Neural progenitor cell (in vitro differentiated cells): Measurements from ENCODE around the gene ITGA2. TPM values are rescaled to one million over a fixed set of nuclear protein-coding genes. Genes with fewer than 3 reads are reported as not detected.

ENCODE experiments used
- DNase-seq: peaks from one replicate; pipeline ENCODE4 v3.0.0-alpha.2; 2016; ENCODE audit warnings: low spot score
- H2AFZ ChIP-seq: fragments of 200-600 bp; sonication (generic); replicated peaks from 2 replicates; pipeline ENCODE4 v1.6.1; 2016; ENCODE audit warnings: antibody characterized with exemption
- H3F3A ChIP-seq: fragments of 200-600 bp; sonication (generic); 2 replicates; pipeline ENCODE4 v1.6.1; 2016; ENCODE audit warnings: antibody characterized with exemption, low read depth
- H3K27ac ChIP-seq: fragments of 200-600 bp; sonication (generic); 2 replicates; pipeline ENCODE4 v1.5.1; 2016; ENCODE audit warnings: mild to moderate bottlenecking
- H3K27me3 ChIP-seq: fragments of 200-600 bp; sonication (generic); 2 replicates; pipeline ENCODE4 v1.6.1; 2016; ENCODE audit warnings: mild to moderate bottlenecking, moderate library complexity
- H3K36me3 ChIP-seq: fragments of 200-600 bp; sonication (generic); 2 replicates; pipeline ENCODE4 v1.5.1; 2016
- H3K4me1 ChIP-seq: fragments of 200-600 bp; sonication (generic); 2 replicates; pipeline ENCODE4 v1.6.1; 2016; ENCODE audit warnings: mixed run types
- H3K4me2 ChIP-seq: fragments of 200-600 bp; sonication (generic); 2 replicates; pipeline ENCODE4 v1.6.1; 2016
- H3K4me3 ChIP-seq: fragments of 200-600 bp; sonication (generic); 2 replicates; pipeline ENCODE4 v1.5.1; 2016
- H3K79me2 ChIP-seq: fragments of 200-600 bp; sonication (generic); 2 replicates; pipeline ENCODE4 v1.6.1; 2016; ENCODE audit warnings: low read depth
- H3K9ac ChIP-seq: fragments of 200-600 bp; sonication (generic); 2 replicates; pipeline ENCODE4 v1.6.1; 2016
- H3K9me3 ChIP-seq: fragments of 200-600 bp; sonication (generic); 2 replicates; pipeline ENCODE4 v1.5.1; 2016; ENCODE audit warnings: low read depth
- H4K20me1 ChIP-seq: fragments of 200-600 bp; sonication (generic); 2 replicates; pipeline ENCODE4 v1.6.1; 2016; ENCODE audit warnings: low read depth
- H3K27ac Mint-ChIP-seq: 3 replicates; pipeline ENCODE4 v1.8.0; 2021; ENCODE audit warnings: mixed read lengths
- H3K27me3 Mint-ChIP-seq: 2 replicates; pipeline ENCODE4 v1.8.0; 2022; ENCODE audit warnings: low read depth, mild to moderate bottlenecking, inconsistent platforms, moderate library complexity, mixed read lengths; ENCODE audit not compliant: insufficient read depth
- H3K36me3 Mint-ChIP-seq: 3 replicates; pipeline ENCODE4 v1.8.0; 2021; ENCODE audit warnings: mixed read lengths
- H3K4me1 Mint-ChIP-seq: 3 replicates; pipeline ENCODE4 v1.8.0; 2021; ENCODE audit warnings: mixed read lengths
- H3K4me3 Mint-ChIP-seq: 3 replicates; pipeline ENCODE4 v1.8.0; 2021; ENCODE audit warnings: mild to moderate bottlenecking, moderate library complexity, mixed read lengths
- H3K9me3 Mint-ChIP-seq: 3 replicates; pipeline ENCODE4 v1.8.0; 2020; ENCODE audit warnings: mixed read lengths
- CTCF ChIP-seq: fragments of 200-600 bp; sonication (generic); IDR thresholded peaks from 2 replicates; pipeline ENCODE4 v1.5.1; 2017; ENCODE audit warnings: antibody characterized with exemption, mild to moderate bottlenecking
- EZH2 ChIP-seq: fragments of 200-600 bp; sonication (generic); IDR thresholded peaks from 2 replicates; pipeline ENCODE4 v1.6.1; 2017; ENCODE audit warnings: antibody characterized with exemption, mild to moderate bottlenecking, moderate library complexity
- EZH2phosphoT487 ChIP-seq: fragments of 200-600 bp; sonication (generic); IDR thresholded peaks from 2 replicates; pipeline ENCODE4 v1.6.1; 2017; ENCODE audit warnings: antibody characterized with exemption
- total RNA-seq: library from RNA; depleted of rRNA; stranded (reverse); fragments of >200 nt; gene quantifications from 2 replicates; pipeline ENCODE4 v1.2.3, GENCODE V29; 2015; ENCODE audit warnings: low replicate concordance

Gene ITGA2
- total RNA-seq, 1 donor from 2014 or later: 2.6 TPM

GRCh38 chr5:53045263-53045662 is 56.1 kb downstream of the ITGA2 start:
- TF ChIP-seq EZH2phosphoT487: no peak
- no peak for TF ChIP-seq EZH2
- no peak for TF ChIP-seq CTCF
- Histone ChIP-seq H3K4me2 (no peak overlapping the region), H4K20me1 (no peaks in the 10 kb centered on the region), H3K9me3 (no peaks in the 10 kb centered on the region), H3F3A (no peaks in the 10 kb centered on the region), H2AFZ (no peak overlapping the region), H3K9ac (no peak overlapping the region), H3K79me2 (no peaks in the 10 kb centered on the region), H3K36me3 (no peaks in the 10 kb centered on the region), H3K27ac (no peak overlapping the region), H3K4me3 (no peak overlapping the region), H3K27me3 (no peaks in the 10 kb centered on the region), H3K4me1 (no peaks in the 10 kb centered on the region)
- no peaks in the 10 kb centered on the region for H3K36me3 Mint-ChIP-seq
- no peaks in the 10 kb centered on the region for H3K4me1 Mint-ChIP-seq
- H3K27me3 Mint-ChIP-seq: no peaks in the 10 kb centered on the region
- H3K27ac Mint-ChIP-seq: no peak overlapping the region
- H3K9me3 Mint-ChIP-seq: no peaks in the 10 kb centered on the region
- no peak overlapping the region for H3K4me3 Mint-ChIP-seq
- no peak for DNase-seq

- H3K4me2 ChIP-seq: no peak overlapping the region
- H3K79me2 ChIP-seq: no peaks in the 10 kb centered on the region
- H3K4me3 ChIP-seq: no peak overlapping the region
- H4K20me1 ChIP-seq: no peaks in the 10 kb centered on the region
- no peak overlapping the region for H3K4me3 Mint-ChIP-seq
- H3K4me1 Mint-ChIP-seq: no peaks in the 10 kb centered on the region
- H3K27ac ChIP-seq: no peak overlapping the region
- H2AFZ ChIP-seq: no peak overlapping the region
- no peaks in the 10 kb centered on the region for H3K36me3 ChIP-seq
- H3K27me3 ChIP-seq: no peaks in the 10 kb centered on the region
- TF ChIP-seq EZH2phosphoT487 (no peak), EZH2 (no peak), CTCF (no peak)
- DNase-seq: no peak
- peaks cover 6% of the 10 kb centered on the region for H3K4me1 ChIP-seq
- no peaks in the 10 kb centered on the region for H3K36me3 Mint-ChIP-seq
- H3K27me3 Mint-ChIP-seq: no peaks in the 10 kb centered on the region
- H3K9ac ChIP-seq: no peak overlapping the region
- no peak overlapping the region for H3K27ac Mint-ChIP-seq
- no peaks in the 10 kb centered on the region for H3F3A ChIP-seq
- H3K9me3 Mint-ChIP-seq: no peaks in the 10 kb centered on the region
- H3K9me3 ChIP-seq: no peaks in the 10 kb centered on the region
Measured at GRCh38 chr5:53048248-53048647, 59.1 kb downstream of the ITGA2 start.

GRCh38 chr5:53052499-53052898 is 63.3 kb downstream of the ITGA2 start:
- no peak for DNase-seq
- no peaks in the 10 kb centered on the region for H3K4me1 Mint-ChIP-seq
- Histone ChIP-seq H3K27ac (no peak overlapping the region), H4K20me1 (no peaks in the 10 kb centered on the region), H3K79me2 (no peaks in the 10 kb centered on the region), H3K4me2 (no peak overlapping the region), H3K9ac (no peak overlapping the region), H2AFZ (no peak overlapping the region), H3K27me3 (no peaks in the 10 kb centered on the region), H3K4me1 (peaks cover 13% of the 10 kb centered on the region), H3F3A (no peaks in the 10 kb centered on the region), H3K36me3 (no peaks in the 10 kb centered on the region), H3K9me3 (no peaks in the 10 kb centered on the region), H3K4me3 (no peak overlapping the region)
- H3K4me3 Mint-ChIP-seq: no peak overlapping the region
- H3K36me3 Mint-ChIP-seq: no peaks in the 10 kb centered on the region
- no peak overlapping the region for H3K27ac Mint-ChIP-seq
- H3K27me3 Mint-ChIP-seq: no peaks in the 10 kb centered on the region
- no peaks in the 10 kb centered on the region for H3K9me3 Mint-ChIP-seq
- TF ChIP-seq CTCF (no peak), EZH2phosphoT487 (no peak), EZH2 (no peak)
